Measurements from ENCODE around the gene MN1. TPM values are rescaled to one million over a fixed set of nuclear protein-coding genes. Genes with fewer than 3 reads are reported as not detected.

Gene MN1
- total RNA-seq, 1 experiment from 2014 or later: not detected

- Histone ChIP-seq H3K79me2 (ENCODE audit: low read length) (no peaks in the 10 kb centered on the region), H3K4me1 (ENCODE audit: low read length) (no peaks in the 10 kb centered on the region), H4K20me1 (ENCODE audit: insufficient read depth, low read depth, low read length) (no peaks in the 10 kb centered on the region), H3K4me2 (ENCODE audit: low read depth, low read length, poor library complexity, severe bottlenecking) (no peak overlapping the region), H3K27me3 (ENCODE audit: low read length) (no peaks in the 10 kb centered on the region), H3K36me3 (ENCODE audit: insufficient read depth, low read length) (no peaks in the 10 kb centered on the region), H3K9ac (ENCODE audit: low read length) (no peak overlapping the region), H2AFZ (ENCODE audit: low read length) (no peak overlapping the region), H3K9me2 (replicated peaks; ENCODE audit: insufficient read depth, low read length) (no peaks in the 10 kb centered on the region), H3K27ac (ENCODE audit: low read length) (no peak overlapping the region), H3K4me3 (ENCODE audit: low read length) (no peak overlapping the region), H3K9me3 (ENCODE audit: low read length) (no peaks in the 10 kb centered on the region)
- no peak for DNase-seq
Observed at GRCh38 chr22:27815826-27816530, 14.4 kb upstream of the MN1 start.

GRCh38 chr22:27814993-27815392 lies 13.4 kb upstream of the MN1 start:
- H3K9me2 ChIP-seq (replicated peaks; ENCODE audit: insufficient read depth, low read length): no peaks in the 10 kb centered on the region
- no peaks in the 10 kb centered on the region for H3K36me3 ChIP-seq (ENCODE audit: insufficient read depth, low read length)
- no peak overlapping the region for H2AFZ ChIP-seq (ENCODE audit: low read length)
- DNase-seq: no peak
- H3K27me3 ChIP-seq (ENCODE audit: low read length): no peaks in the 10 kb centered on the region
- no peaks in the 10 kb centered on the region for H3K4me1 ChIP-seq (ENCODE audit: low read length)
- no peak overlapping the region for H3K27ac ChIP-seq (ENCODE audit: low read length)
- no peak overlapping the region for H3K4me2 ChIP-seq (ENCODE audit: low read depth, low read length, poor library complexity, severe bottlenecking)
- no peak overlapping the region for H3K4me3 ChIP-seq (ENCODE audit: low read length)
- H3K9ac ChIP-seq (ENCODE audit: low read length): no peak overlapping the region
- no peaks in the 10 kb centered on the region for H3K9me3 ChIP-seq (ENCODE audit: low read length)
- H4K20me1 ChIP-seq (ENCODE audit: insufficient read depth, low read depth, low read length): no peaks in the 10 kb centered on the region
- no peaks in the 10 kb centered on the region for H3K79me2 ChIP-seq (ENCODE audit: low read length)

- Histone ChIP-seq H3K27ac (ENCODE audit: low read length) (no peak overlapping the region), H4K20me1 (ENCODE audit: insufficient read depth, low read depth, low read length) (no peaks in the 10 kb centered on the region), H3K4me1 (ENCODE audit: low read length) (no peaks in the 10 kb centered on the region), H3K4me3 (ENCODE audit: low read length) (no peak overlapping the region), H3K36me3 (ENCODE audit: insufficient read depth, low read length) (no peaks in the 10 kb centered on the region), H3K9ac (ENCODE audit: low read length) (no peak overlapping the region), H2AFZ (ENCODE audit: low read length) (no peak overlapping the region), H3K9me3 (ENCODE audit: low read length) (no peaks in the 10 kb centered on the region), H3K79me2 (ENCODE audit: low read length) (no peaks in the 10 kb centered on the region), H3K27me3 (ENCODE audit: low read length) (no peaks in the 10 kb centered on the region), H3K9me2 (replicated peaks; ENCODE audit: insufficient read depth, low read length) (no peaks in the 10 kb centered on the region), H3K4me2 (ENCODE audit: low read depth, low read length, poor library complexity, severe bottlenecking) (no peak overlapping the region)
- no peak for DNase-seq
Observed at GRCh38 chr22:27811778-27812177, 10.2 kb upstream of the MN1 start.

GRCh38 chr22:27810609-27811151 lies 9.1 kb upstream of the MN1 start:
- Histone ChIP-seq H4K20me1 (ENCODE audit: insufficient read depth, low read depth, low read length) (no peaks in the 10 kb centered on the region), H3K79me2 (ENCODE audit: low read length) (no peaks in the 10 kb centered on the region), H3K9me2 (replicated peaks; ENCODE audit: insufficient read depth, low read length) (no peaks in the 10 kb centered on the region), H3K9ac (ENCODE audit: low read length) (no peak overlapping the region), H3K27me3 (ENCODE audit: low read length) (no peaks in the 10 kb centered on the region), H3K4me1 (ENCODE audit: low read length) (no peaks in the 10 kb centered on the region), H3K27ac (ENCODE audit: low read length) (no peak overlapping the region), H3K9me3 (ENCODE audit: low read length) (no peaks in the 10 kb centered on the region), H3K4me3 (ENCODE audit: low read length) (no peak overlapping the region), H2AFZ (ENCODE audit: low read length) (no peak overlapping the region), H3K4me2 (ENCODE audit: low read depth, low read length, poor library complexity, severe bottlenecking) (no peak overlapping the region), H3K36me3 (ENCODE audit: insufficient read depth, low read length) (no peaks in the 10 kb centered on the region)
- no peak for DNase-seq

GRCh38 chr22:27809700-27810608 lies 8.4 kb upstream of the MN1 start:
- no peaks in the 10 kb centered on the region for H3K36me3 ChIP-seq (ENCODE audit: insufficient read depth, low read length)
- no peaks in the 10 kb centered on the region for H3K9me3 ChIP-seq (ENCODE audit: low read length)
- H3K79me2 ChIP-seq (ENCODE audit: low read length): no peaks in the 10 kb centered on the region
- no peaks in the 10 kb centered on the region for H3K4me1 ChIP-seq (ENCODE audit: low read length)
- no peak for DNase-seq
- H3K4me2 ChIP-seq (ENCODE audit: low read depth, low read length, poor library complexity, severe bottlenecking): no peak overlapping the region
- H4K20me1 ChIP-seq (ENCODE audit: insufficient read depth, low read depth, low read length): no peaks in the 10 kb centered on the region
- no peak overlapping the region for H3K9ac ChIP-seq (ENCODE audit: low read length)
- H3K27ac ChIP-seq (ENCODE audit: low read length): no peak overlapping the region
- H3K27me3 ChIP-seq (ENCODE audit: low read length): no peaks in the 10 kb centered on the region
- no peak overlapping the region for H3K4me3 ChIP-seq (ENCODE audit: low read length)
- no peaks in the 10 kb centered on the region for H3K9me2 ChIP-seq (replicated peaks; ENCODE audit: insufficient read depth, low read length)
- no peak overlapping the region for H2AFZ ChIP-seq (ENCODE audit: low read length)

- H3K36me3 ChIP-seq (ENCODE audit: insufficient read depth, low read length): no peaks in the 10 kb centered on the region
- no peaks in the 10 kb centered on the region for H3K27me3 ChIP-seq (ENCODE audit: low read length)
- H2AFZ ChIP-seq (ENCODE audit: low read length): no peak overlapping the region
- no peak overlapping the region for H3K27ac ChIP-seq (ENCODE audit: low read length)
- H3K4me2 ChIP-seq (ENCODE audit: low read depth, low read length, poor library complexity, severe bottlenecking): no peak overlapping the region
- no peaks in the 10 kb centered on the region for H3K79me2 ChIP-seq (ENCODE audit: low read length)
- H3K9me2 ChIP-seq (replicated peaks; ENCODE audit: insufficient read depth, low read length): no peaks in the 10 kb centered on the region
- DNase-seq: no peak
- H4K20me1 ChIP-seq (ENCODE audit: insufficient read depth, low read depth, low read length): no peaks in the 10 kb centered on the region
- no peaks in the 10 kb centered on the region for H3K9me3 ChIP-seq (ENCODE audit: low read length)
- H3K9ac ChIP-seq (ENCODE audit: low read length): no peak overlapping the region
- no peak overlapping the region for H3K4me3 ChIP-seq (ENCODE audit: low read length)
- no peaks in the 10 kb centered on the region for H3K4me1 ChIP-seq (ENCODE audit: low read length)
Observed at GRCh38 chr22:27809226-27809603, 7.7 kb upstream of the MN1 start.

- Histone ChIP-seq H4K20me1 (ENCODE audit: insufficient read depth, low read depth, low read length) (no peaks in the 10 kb centered on the region), H2AFZ (ENCODE audit: low read length) (no peak overlapping the region), H3K4me3 (ENCODE audit: low read length) (no peak overlapping the region), H3K9me2 (replicated peaks; ENCODE audit: insufficient read depth, low read length) (no peaks in the 10 kb centered on the region), H3K9ac (ENCODE audit: low read length) (no peak overlapping the region), H3K27me3 (ENCODE audit: low read length) (no peaks in the 10 kb centered on the region), H3K79me2 (ENCODE audit: low read length) (no peaks in the 10 kb centered on the region), H3K4me2 (ENCODE audit: low read depth, low read length, poor library complexity, severe bottlenecking) (no peak overlapping the region), H3K4me1 (ENCODE audit: low read length) (no peaks in the 10 kb centered on the region), H3K36me3 (ENCODE audit: insufficient read depth, low read length) (no peaks in the 10 kb centered on the region), H3K9me3 (ENCODE audit: low read length) (no peaks in the 10 kb centered on the region), H3K27ac (ENCODE audit: low read length) (no peak overlapping the region)
- no peak for DNase-seq
Observed at GRCh38 chr22:27808451-27809225, 7.1 kb upstream of the MN1 start.

- Histone ChIP-seq H3K4me3 (ENCODE audit: low read length) (no peak overlapping the region), H3K4me1 (ENCODE audit: low read length) (no peaks in the 10 kb centered on the region), H3K27me3 (ENCODE audit: low read length) (no peaks in the 10 kb centered on the region), H3K9me2 (replicated peaks; ENCODE audit: insufficient read depth, low read length) (no peaks in the 10 kb centered on the region), H3K9me3 (ENCODE audit: low read length) (no peaks in the 10 kb centered on the region), H3K9ac (ENCODE audit: low read length) (no peak overlapping the region), H2AFZ (ENCODE audit: low read length) (no peak overlapping the region), H3K4me2 (ENCODE audit: low read depth, low read length, poor library complexity, severe bottlenecking) (no peak overlapping the region), H3K36me3 (ENCODE audit: insufficient read depth, low read length) (no peaks in the 10 kb centered on the region), H4K20me1 (ENCODE audit: insufficient read depth, low read depth, low read length) (no peaks in the 10 kb centered on the region), H3K79me2 (ENCODE audit: low read length) (no peaks in the 10 kb centered on the region), H3K27ac (ENCODE audit: low read length) (no peak overlapping the region)
- no peak for DNase-seq
Observed at GRCh38 chr22:27805841-27806240, 4.3 kb upstream of the MN1 start.
